GM21367 (cell line): Measurements from ENCODE around the gene KRTAP21-3.
"Not testable (repeated sequence)": the region's sequence is repeated elsewhere in the genome, so short reads cannot be mapped to it uniquely, and the experiment has no call there.

Experiments used
- ATAC-seq: cut with Tn5 transposase; IDR thresholded peaks from one replicate; pipeline ENCODE4 v1.9.1; 2021; ENCODE audit not compliant: unreplicated experiment

The KRTAP21-3 gene

GRCh38 chr21:30718239-30718909 is at the start of gene KRTAP21-3:
KRTAP21-3 (minus strand) TSS chr21:30718777; CDS start chr21:30718759, 18 bp downstream.
- no peak for ATAC-seq

DNA sequence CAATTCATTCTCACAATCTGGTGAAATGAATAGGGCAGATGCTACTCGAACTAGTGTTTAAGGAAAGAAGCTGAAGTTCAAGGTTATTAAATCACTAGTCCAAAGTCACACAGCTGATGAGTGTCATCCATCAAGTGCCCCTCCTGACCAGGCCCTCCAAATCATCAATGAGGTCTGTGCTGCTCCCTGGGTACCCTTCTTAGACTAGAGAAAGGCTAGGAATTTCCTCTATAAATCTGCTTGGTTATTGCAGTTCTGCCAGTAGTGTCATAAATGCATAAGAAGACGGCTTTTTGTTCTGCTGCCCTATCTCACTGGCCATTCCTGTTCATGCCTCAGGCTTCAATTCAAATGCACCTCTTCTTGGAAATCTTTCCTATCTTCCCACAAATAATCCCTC is 42.2 kb upstream of the KRTAP21-3 start:
- ATAC-seq = no peak

- no peak for ATAC-seq
Measured at GRCh38 chr21:30758306-30758705, 39.7 kb upstream of the KRTAP21-3 start.

DNA sequence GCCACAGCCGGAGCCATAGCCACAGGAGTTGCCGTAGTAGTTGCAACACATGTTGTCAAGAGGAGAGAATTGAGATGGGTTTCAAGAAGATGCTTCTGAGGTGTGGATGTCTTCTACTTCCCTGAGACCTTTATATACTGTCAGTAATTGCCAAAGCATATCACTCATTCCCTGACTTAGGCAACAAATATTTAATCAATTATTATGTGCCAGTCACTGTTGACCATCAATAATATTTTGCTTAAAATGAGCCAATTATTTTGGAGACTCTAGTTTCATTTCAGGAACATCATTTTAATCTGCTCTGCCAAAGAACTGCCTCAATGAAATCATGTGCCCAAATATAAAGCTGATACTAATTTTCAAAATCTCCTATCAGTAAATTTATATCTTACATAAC is 36.8 kb upstream of the KRTAP21-3 start, which contains the start of gene KRTAP21-1:
Gene KRTAP21-1, minus strand, starts transcription at position 101 of the 400 bp plus-strand sequence. Its CDS starts 50 bp downstream, at position 51.
- ATAC-seq = not testable (repeated sequence)

- ATAC-seq = no peak
Measured at GRCh38 chr21:30747159-30747558, 28.6 kb upstream of the KRTAP21-3 start, which contains the start of gene KRTAP21-2. KRTAP21-2 (minus strand) TSS chr21:30747259; CDS start chr21:30747202, 57 bp downstream.

DNA sequence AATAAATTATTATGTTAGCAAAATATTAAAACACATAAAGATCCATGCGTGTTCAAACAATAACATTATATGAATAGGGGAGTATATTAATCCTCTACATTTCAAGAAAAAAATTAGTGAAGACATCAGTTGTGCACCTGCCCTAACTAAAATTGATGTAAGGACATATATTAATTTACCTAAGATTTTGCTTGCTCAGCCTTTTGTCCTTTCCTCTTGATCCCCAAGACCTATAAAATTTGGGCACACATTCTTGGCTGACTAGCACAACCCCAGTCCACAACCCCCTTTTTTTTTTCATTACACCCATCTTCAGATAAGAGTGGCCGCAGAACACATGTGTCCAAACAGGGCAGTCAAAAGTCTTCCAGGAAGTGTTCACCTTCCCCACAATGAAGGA is 21.9 kb upstream of the KRTAP21-3 start:
- no peak for ATAC-seq

DNA sequence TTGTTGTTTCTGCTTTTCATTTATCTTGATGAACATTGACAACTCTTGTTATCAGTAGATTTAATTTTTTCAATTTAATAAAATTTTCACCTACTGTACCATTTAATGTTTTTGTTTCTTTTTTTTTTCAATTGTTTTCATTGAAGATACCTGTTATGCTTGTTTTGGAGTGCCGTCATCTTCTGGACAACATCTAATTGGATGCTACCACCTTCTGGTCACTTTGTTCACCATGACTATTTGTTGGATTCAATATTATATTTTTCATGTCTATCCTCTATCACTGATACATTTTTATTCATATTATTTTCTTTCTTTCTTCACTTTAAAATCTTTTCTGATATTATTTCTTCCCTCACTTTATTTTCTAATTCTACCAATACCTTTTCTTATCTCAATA is 14.4 kb upstream of the KRTAP21-3 start:
- no peak for ATAC-seq

GRCh38 chr21:30726726-30727125 is 8.1 kb upstream of the KRTAP21-3 start:
- ATAC-seq = no peak

- no peak for ATAC-seq
Measured at GRCh38 chr21:30719401-30719800, 824 bp upstream of the KRTAP21-3 start.

DNA sequence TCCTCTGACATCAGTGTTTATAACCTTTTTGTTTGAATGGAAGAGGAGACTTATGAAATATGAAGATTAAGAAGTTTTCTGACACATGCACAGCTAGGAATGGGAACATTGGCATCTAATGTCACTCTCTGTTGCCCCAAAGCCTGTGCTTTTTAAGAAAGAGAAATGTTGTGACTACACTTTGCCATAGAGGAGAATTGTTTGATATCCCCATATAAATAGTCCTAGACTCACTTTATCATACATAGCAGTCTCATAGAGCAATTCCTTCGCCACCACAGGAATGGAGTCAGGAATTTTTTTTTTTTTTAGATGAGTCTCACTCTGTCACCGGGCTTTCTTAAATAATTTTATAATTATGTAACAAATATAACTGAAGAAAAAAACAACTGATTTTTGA is 1.5 kb downstream of the KRTAP21-3 start:
- ATAC-seq = no peak

DNA sequence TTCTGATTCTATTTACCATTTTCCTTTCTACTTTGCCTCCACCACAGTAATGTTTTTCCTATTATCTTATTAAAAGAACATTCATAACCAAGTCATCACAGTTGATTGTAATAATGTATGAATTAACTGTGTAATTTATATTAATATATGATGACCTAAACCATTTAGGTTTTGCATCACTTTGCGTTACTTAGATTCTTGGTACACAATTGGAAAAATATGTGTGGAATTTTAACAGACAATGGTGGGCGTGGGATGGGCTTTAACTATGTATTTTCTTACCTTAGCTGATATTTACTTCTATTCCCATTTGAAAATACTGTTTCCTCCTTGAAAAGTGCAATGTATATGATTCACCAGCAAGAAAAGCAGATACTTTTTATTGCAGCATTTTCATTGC is 3.6 kb downstream of the KRTAP21-3 start:
- no peak for ATAC-seq

DNA sequence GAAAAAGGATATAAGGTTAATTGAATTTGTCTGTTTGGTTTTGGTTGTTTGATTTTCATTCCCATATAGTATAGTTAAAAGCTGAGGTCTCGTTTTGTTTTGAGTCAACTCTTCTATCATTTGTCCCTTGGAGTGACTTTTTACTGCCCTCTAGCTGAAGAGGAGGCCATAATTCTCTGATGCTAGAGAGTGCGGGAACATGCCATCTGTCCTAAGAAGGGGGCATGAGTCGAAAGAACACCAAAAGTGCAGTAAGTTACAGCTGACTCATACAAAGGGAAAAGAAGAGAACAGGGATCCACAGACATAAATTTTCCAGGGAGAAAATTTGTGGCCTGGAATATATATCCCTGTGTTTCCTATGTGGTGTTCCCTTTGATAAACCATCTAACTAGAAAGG is 4.1 kb downstream of the KRTAP21-3 start:
- no peak for ATAC-seq

GRCh38 chr21:30713766-30714165 is 4.8 kb downstream of the KRTAP21-3 start:
- ATAC-seq = no peak

GRCh38 chr21:30710499-30710898 is 8.1 kb downstream of the KRTAP21-3 start:
- no peak for ATAC-seq

DNA sequence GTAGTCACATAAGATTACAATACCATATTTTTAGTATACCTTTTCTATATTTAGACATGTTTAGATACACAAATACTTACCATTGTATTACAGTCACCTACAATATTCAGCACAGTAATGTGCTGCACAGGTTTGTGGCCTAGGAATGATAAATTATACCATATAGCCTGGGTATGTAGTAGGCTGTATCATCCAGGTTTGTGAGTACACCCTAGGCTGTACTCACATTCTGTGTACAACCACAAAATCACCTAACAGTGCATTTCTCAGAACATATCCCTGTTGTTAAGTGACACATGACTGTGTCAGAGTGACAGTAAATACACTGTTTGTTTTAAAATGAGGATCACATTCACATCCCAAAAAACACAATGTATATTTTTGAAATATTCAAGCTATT is 11.2 kb downstream of the KRTAP21-3 start:
- ATAC-seq = no peak

DNA sequence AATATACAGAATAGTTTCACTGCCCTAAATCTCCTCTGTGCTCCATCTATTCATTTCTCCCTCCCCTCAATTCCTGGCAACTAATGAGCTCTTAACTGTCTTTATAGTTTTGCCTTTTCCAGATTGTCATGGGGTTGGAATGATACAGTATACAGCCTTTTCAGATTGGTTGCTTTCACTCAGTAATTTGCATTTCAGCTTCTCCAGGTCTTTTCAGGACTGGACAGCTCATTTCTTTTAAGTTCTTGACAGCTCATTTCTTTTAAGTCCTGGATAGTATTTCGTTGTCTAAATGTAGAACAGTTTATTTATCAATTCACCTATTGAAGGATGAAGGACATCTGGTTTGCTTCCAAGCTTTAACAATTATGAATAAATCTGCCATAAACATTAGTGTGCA is 22.6 kb downstream of the KRTAP21-3 start:
- no peak for ATAC-seq

DNA sequence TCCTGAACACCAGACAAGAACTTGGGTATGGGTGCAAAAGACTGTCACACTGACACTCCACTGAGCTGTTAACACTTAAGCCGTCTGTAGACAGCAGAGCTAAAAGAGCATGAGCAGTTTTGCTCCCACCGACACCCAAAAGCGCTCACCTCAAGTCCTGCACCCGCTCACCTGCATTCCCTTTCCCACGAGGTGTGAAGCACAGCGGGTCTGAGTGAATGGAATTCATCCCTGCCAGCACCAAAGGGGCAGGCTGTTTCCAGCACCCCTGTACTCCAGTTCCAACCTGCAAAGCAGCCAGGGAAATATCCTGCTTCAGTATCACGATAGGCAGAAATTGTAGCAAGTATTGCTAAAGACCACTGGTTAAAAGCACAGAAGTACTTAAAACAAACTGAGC is 28.8 kb downstream of the KRTAP21-3 start:
- ATAC-seq = no peak

DNA sequence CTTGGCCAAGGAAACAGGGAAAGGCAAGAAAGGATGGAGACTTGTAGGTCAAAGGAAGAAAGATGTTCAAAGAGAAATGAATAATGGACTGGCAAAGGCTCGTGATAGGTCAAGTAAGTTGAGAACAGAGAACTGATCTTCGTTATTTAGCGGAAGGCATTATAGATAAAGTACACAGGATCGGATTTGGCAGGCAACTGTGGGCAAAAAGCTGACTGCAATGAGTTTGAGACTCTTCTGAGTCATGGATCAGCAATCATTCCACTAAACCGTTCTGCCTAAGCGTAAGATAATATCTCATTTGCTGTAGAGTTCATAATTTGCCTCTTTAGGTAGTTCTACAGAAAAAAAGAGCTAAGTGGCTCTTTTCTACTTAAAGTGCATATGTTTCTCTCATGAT is 34.1 kb downstream of the KRTAP21-3 start:
- ATAC-seq = no peak

GRCh38 chr21:30680586-30680985 is 38.0 kb downstream of the KRTAP21-3 start:
- no peak for ATAC-seq

- no peak for ATAC-seq
Measured at GRCh38 chr21:30676737-30677136, 41.8 kb downstream of the KRTAP21-3 start.

GRCh38 chr21:30674312-30674711 is 44.3 kb downstream of the KRTAP21-3 start:
- no peak for ATAC-seq

DNA sequence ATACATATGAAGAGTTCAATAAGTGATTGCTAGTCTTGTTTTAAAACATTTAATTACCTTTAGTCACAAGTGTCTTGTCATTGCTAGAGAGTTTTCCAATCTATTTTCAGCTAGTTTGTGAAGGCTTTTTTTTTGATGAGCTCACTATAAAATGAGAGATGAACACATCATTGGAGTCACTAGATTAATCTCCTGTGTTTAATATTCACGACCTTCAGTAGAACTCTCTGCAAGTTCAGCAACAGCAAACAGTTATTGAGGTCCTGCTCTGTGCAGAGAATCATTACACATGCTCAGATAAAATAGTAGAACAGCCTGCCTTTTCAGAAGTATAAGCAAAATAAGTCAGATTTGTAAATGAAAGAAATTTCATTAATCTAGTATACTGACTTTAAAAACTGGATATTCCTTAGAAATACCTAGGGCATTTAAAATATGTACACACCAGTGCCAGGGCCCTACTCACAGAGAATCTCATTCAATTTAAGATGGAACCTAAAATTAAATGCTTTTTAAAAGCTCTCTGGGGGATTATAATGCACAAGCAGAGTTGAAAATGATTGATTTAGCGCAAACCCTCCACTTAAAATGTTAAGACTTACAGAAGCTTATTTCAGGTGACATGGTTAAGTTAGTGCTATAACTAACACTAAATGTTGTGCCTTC is 45.5 kb downstream of the KRTAP21-3 start:
- no peak for ATAC-seq
